ENCODE data around the gene BEGAIN. TPM values are rescaled to one million over a fixed set of nuclear protein-coding genes. Genes with fewer than 3 reads are reported as not detected.

Gene BEGAIN
- total and polyA plus RNA-seq, 2 experiments from 2014 or later = 1.4 to 2.5 TPM

DNA sequence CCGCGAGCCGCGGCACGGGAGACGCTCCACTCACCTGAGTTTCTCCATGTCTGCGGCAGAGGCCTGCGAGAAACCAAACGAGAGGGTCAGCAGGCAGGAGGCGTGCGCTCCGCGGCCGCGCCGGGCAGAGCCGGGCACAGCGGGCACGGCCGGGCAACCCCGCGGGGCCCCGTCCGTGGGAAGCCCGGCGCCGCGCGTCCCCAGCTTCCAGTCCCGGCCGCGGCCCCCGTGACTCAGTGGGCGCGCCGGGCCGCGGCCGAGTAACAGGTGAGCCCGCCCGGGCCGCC lies 19.4 kb downstream of the BEGAIN start:
- Histone ChIP-seq H3K4me1 (ENCODE audit: insufficient read depth) (peaks cover 11% of the 10 kb centered on the region), H3K27ac (no peak overlapping the region), H2AFZ (no peak overlapping the region), H3K4me2 (peak overlapping the region; percentile 98), H3K4me3 (peak overlapping the region; percentile 36), H3K36me3 (replicated peaks; ENCODE audit: insufficient read depth, low read depth) (no peaks in the 10 kb centered on the region), H3K79me2 (no peaks in the 10 kb centered on the region), H3K9me3 (ENCODE audit: low read depth) (no peaks in the 10 kb centered on the region), H3K27me3 (peaks cover 52% of the 10 kb centered on the region), H4K20me1 (ENCODE audit: insufficient read depth, poor library complexity, severe bottlenecking) (no peaks in the 10 kb centered on the region), H3K9me2 (replicated peaks; ENCODE audit: insufficient read depth) (no peaks in the 10 kb centered on the region)
- DNase-seq (ENCODE audit: low spot score) = no peak
- 0% methylated on average over 5 of the region's 42 CpGs for WGBS (ENCODE audit: low lambda C conversion rate, missing lambda C conversion rate)
- TF ChIP-seq, protein P1, sequence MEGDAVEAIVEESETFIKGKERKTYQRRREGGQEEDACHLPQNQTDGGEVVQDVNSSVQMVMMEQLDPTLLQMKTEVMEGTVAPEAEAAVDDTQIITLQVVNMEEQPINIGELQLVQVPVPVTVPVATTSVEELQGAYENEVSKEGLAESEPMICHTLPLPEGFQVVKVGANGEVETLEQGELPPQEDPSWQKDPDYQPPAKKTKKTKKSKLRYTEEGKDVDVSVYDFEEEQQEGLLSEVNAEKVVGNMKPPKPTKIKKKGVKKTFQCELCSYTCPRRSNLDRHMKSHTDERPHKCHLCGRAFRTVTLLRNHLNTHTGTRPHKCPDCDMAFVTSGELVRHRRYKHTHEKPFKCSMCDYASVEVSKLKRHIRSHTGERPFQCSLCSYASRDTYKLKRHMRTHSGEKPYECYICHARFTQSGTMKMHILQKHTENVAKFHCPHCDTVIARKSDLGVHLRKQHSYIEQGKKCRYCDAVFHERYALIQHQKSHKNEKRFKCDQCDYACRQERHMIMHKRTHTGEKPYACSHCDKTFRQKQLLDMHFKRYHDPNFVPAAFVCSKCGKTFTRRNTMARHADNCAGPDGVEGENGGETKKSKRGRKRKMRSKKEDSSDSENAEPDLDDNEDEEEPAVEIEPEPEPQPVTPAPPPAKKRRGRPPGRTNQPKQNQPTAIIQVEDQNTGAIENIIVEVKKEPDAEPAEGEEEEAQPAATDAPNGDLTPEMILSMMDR (IDR thresholded peaks at IDR 0.05; ENCODE audit: poor library complexity) = no peak
- no peak for TF ChIP-seq EZH2phosphoT487 (IDR thresholded peaks at IDR 0.05; ENCODE audit: low read depth, severe bottlenecking, unreplicated experiment)
- no peak for TF ChIP-seq EZH2 (IDR thresholded peaks at IDR 0.05; ENCODE audit: borderline replicate concordance)

DNA sequence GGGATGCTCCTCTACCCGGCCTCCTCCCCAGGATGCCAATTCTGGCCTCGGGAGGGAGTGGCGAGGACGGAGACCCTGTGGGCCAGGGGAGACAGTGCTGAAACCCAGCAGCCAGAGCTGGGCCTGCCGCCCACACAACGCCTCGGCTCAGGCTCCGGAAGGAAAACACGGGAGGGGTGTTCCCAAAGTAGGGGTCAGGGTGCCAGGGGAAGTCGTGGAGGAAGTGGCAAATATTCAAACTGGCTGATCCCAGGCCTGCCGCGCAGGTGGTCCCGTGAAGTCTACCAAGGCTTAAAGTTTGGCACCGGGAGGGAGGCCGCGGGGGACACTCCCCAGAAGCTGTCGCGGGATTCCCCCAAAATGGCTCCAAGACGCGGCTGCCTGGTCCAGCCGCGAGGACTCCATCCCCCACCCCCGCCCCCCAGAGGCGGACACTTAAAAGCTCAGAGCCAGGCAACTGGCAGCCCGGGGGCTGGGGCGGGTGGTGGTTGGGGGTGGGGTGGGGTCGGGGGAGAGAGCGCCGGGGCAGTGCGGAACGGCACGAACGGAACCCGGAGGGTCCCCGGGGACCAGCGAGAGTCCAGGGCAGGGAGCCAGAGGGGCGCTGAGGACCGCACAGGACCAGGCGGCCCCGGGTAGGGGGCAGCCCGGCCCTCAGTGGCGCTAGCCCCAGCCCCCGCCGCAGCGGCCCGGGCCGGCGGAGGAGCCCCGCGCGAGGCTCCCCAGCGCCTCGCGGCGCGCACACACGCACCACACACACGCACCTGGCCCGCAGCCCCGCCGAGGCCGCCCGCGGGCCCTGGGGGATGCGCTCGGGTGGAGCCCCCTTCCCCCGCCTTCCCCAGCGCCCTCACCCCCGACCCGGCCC lies 20.0 kb downstream of the BEGAIN start:
- no peak overlapping the region for H3K27ac ChIP-seq
- H3K4me3 ChIP-seq = no peak overlapping the region
- 15% methylated on average over 27 of the region's 70 CpGs for WGBS (ENCODE audit: low lambda C conversion rate, missing lambda C conversion rate)

DNA sequence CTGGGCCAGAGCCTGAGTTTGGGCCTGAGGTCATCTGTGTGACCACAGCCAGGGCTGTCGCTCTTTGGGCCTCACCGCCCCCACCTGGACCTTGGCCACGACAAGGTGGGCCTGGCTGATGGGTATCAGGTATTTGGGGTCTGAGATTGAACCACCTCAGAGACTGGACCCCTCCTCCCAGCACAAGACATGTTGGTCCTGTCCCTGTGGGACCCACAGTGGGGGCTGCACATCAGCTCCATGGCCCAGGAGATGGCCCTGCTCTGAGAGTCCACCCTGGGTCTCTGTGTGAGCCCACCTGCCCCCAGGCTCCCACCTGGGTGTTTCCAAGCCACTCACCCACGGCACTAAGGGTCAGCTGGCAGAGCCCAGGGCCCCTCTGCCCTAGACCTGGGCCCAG lies 20.6 kb downstream of the BEGAIN start:
- no peak for DNase-seq (ENCODE audit: low spot score)
- Histone ChIP-seq H3K9me2 (replicated peaks; ENCODE audit: insufficient read depth) (no peaks in the 10 kb centered on the region), H3K9me3 (ENCODE audit: low read depth) (no peaks in the 10 kb centered on the region), H3K79me2 (no peaks in the 10 kb centered on the region), H3K27ac (no peak overlapping the region), H3K4me1 (ENCODE audit: insufficient read depth) (peaks cover 11% of the 10 kb centered on the region), H3K27me3 (peaks cover 43% of the 10 kb centered on the region), H3K4me2 (peak overlapping the region; percentile 98), H3K4me3 (no peak overlapping the region), H2AFZ (no peak overlapping the region), H3K36me3 (replicated peaks; ENCODE audit: insufficient read depth, low read depth) (no peaks in the 10 kb centered on the region), H4K20me1 (ENCODE audit: insufficient read depth, poor library complexity, severe bottlenecking) (no peaks in the 10 kb centered on the region)
- WGBS (ENCODE audit: low lambda C conversion rate, missing lambda C conversion rate) = 84% methylated on average over 4 of the region's 4 CpGs
- TF ChIP-seq EZH2 (IDR thresholded peaks at IDR 0.05; ENCODE audit: borderline replicate concordance) = no peak
- TF ChIP-seq EZH2phosphoT487 (IDR thresholded peaks at IDR 0.05; ENCODE audit: low read depth, severe bottlenecking, unreplicated experiment) = no peak
- TF ChIP-seq, protein P1 (IDR thresholded peaks at IDR 0.05; ENCODE audit: poor library complexity) = no peak

More for the DNA sequence above, 20.0 kb downstream of the BEGAIN start:
- DNase-seq (ENCODE audit: low spot score) = no peak
- Histone ChIP-seq H3K9me3 (ENCODE audit: low read depth) (no peaks in the 10 kb centered on the region), H3K27me3 (peaks cover 47% of the 10 kb centered on the region), H3K79me2 (no peaks in the 10 kb centered on the region), H2AFZ (no peak overlapping the region), H4K20me1 (ENCODE audit: insufficient read depth, poor library complexity, severe bottlenecking) (no peaks in the 10 kb centered on the region), H3K4me2 (peak overlapping the region; percentile 98), H3K9me2 (replicated peaks; ENCODE audit: insufficient read depth) (no peaks in the 10 kb centered on the region), H3K36me3 (replicated peaks; ENCODE audit: insufficient read depth, low read depth) (no peaks in the 10 kb centered on the region), H3K4me1 (ENCODE audit: insufficient read depth) (peaks cover 11% of the 10 kb centered on the region)
- TF ChIP-seq EZH2 (IDR thresholded peaks at IDR 0.05; ENCODE audit: borderline replicate concordance) (no peak), EZH2phosphoT487 (IDR thresholded peaks at IDR 0.05; ENCODE audit: low read depth, severe bottlenecking, unreplicated experiment) (no peak)
- TF ChIP-seq, protein P1 (IDR thresholded peaks at IDR 0.05; ENCODE audit: poor library complexity) = no peak

All from hepatocyte (in vitro differentiated cells).